ENCODE measurements around the gene DAPK1.

DAPK1 gene

DNA sequence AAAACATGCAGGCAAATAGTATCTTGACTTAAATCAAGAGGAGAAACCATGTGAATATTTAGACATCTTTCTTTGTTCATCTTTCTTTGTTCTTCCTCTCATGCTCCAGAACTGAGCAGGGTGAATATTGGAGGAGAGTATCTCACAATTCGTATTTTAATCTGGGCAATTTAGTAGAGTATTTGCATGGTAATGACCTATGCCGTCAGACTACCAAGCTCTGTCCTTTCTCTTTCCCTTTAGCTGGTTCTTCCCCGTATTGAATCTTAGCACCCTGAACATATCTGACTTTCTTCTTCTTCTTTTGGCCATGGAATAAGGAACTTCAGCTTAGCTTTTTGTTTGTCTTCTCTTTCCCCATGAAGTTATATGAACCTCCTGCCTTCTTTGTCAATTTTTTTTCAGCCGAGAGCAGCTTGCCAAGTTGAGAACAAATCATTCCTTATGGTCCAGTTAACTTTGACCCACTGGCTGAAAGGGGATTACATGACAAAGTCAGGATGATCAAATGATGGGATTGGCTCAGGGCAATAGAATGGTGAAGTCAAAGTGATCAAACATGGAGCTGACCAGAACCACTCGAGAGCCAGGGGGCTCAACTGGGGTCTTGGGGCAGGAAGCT is 95.8 kb downstream of the DAPK1 start:
- no peak for DNase-seq (ENCODE audit: low read depth in 2 of 2)

DNA sequence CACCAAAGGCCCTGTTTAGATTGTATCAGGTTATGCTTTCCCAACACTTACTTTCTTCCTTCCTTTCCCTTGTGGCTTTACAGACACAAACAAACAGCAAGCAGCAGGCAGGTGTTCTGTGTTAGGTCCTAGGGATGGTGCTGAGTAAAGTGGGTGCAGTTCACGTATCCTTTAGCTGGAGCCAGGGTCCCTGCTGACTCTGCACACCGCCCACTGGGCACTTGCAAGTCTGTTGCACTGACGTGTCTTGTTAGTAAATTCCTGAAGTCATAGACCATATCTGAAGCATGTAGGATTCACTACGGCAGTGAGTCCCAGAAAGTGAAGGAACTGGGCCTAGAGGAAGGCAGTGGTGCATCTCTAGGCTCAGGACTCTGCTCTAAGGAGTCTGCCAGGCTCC is 96.5 kb downstream of the DAPK1 start:
- DNase-seq (ENCODE audit: low read depth in 2 of 2) = no peak

DNA sequence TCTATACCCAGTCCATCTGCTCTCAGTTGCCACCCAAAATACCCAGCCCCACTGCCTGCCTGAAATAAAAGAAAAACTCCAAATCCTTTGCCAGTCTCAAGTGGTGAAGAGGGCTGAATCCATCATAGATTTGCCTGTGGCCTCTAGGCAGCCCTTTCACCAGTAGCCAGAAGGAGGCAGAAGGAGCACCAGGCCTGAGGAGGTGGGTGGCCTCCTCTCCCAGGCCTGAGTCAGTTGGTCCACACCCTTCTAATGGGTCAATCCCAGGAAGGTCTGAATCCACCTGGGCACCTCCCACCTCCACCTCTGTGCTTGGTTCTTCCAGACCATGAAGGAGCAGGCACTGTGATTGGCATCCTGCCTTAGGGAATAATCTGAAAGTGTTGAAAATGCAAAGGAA is 97.0 kb downstream of the DAPK1 start:
- no peak for DNase-seq (ENCODE audit: low read depth in 2 of 2)

DNA sequence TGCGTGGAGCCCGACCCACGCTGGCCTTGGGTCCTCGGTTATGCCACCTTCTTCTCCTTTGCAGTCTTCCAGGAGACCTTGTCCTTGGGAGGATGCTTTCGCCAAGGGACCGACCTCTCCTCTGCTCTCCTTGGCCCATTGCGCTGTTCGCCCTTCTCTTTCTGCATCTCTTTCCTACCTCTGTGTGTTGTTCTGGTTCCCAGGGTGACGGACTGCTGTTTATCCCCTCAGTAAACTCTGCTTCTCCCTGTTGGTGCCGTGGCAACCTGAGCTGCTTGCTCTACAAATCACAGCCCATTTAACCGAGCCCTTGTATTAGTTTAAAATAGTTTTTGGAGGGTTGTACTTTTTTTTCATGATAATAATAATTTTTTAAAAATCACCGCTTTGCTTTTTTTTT is 97.9 kb downstream of the DAPK1 start:
- no peak for DNase-seq (ENCODE audit: low read depth in 2 of 2)

DNA sequence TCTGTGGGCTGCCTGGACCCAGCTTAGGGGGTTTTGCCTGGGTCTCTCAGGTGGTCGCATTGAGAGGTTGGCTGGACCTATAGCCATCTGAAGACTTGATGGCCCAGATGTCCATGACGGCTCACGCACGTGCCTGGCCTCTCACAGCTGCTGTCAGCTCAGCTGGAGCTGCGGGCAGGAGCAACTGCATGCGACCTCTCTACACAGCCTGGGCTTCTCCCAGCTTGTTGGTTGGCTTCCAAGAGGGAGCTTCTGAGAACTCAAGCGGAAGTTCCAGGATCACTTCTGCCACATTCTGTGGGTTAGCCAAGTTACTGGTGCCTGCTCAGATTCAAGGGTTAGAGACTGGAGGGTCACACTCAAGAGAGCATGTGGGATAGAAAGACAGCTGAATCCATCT is 99.2 kb downstream of the DAPK1 start:
- DNase-seq (ENCODE audit: low read depth in 2 of 2) = no peak

DNA sequence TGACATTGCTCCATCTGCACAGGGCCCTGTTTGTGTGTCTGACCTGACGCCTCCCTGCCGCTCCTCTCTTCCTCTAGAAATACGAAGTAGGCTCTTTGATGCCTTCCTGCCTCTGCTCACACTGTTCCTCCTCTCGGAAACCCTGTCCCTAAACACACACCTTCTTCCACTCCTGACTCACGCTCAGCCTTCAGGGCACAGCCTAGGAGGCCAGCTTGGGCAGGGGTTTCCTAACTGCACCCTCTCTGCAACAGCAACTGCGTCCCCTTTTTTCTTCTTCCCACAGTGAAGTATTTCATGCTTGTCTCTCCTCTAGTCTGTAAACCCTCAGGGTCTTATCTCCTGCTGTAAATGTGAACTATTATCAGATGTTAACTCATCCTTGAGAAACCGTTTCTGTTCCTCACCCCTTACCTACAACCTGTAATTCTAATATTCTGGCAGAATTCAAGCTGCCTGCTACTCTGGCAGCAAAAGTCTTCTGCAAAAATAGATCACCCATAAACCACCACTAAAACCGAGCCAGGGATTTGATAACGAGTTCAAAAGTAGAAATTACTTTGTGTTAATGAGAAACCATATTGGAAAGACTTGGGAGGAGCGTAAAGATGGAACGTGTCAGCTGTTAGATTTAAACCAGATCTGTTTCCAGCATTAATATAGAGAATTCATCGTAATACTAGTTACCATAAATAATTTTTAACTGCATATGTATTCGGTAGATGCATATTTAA is 100.2 kb downstream of the DAPK1 start:
- DNase-seq (ENCODE audit: low read depth in 2 of 2) = no peak

DNA sequence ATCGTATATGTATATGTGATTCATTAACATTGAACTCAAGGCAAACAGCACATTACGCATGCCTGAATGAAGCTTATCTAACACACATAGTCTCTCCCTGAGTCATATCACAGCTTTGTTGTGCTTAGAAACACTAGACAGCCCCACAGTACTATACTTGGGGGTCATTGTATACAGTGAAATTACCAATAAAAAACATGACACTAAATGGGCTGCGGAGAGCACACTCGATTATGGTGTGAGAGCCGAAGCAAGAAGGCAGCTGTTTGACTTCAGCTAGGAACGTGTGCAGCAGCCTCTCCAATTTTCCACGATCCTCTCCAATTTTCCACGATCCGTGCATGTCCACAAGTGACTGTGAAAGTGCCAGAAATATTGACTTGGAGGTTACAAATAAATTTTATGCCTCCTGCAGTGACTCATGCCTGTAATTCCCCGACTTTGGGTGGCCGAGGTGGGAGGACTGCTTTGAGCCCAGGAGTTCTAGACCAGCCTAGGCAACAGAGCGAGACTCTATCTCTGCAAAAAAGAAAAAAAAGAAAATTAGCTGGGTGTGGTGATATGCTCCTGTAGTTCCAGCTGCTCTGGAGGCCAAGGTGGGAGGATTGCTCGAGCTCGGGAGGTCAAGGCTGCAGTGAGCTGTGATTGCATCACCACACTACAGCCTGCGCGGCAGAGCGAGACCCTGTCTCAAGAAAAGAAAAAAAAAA is 102.4 kb downstream of the DAPK1 start:
- DNase-seq (ENCODE audit: low read depth in 2 of 2) = no peak

DNA sequence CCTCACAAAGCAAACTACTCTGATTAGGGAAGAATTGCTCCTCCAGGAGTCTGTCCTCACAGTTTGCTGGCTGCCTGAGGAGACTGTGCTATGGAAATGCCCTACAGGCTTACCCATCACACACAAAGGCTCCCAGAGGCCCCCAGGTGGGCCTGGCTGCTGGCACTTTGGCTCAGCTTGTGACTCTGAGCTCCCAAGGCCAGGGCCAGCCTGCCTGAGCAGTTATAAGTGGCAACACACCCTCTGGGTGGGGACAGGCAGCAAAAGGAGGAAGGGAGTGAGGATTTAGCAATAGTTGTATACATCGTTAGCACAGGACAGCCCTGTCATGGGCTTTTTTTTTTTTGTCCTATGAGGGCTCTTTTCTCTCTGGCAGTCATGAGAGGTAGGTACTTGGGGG is 103.5 kb downstream of the DAPK1 start:
- no peak for DNase-seq (ENCODE audit: low read depth in 2 of 2)

DNA sequence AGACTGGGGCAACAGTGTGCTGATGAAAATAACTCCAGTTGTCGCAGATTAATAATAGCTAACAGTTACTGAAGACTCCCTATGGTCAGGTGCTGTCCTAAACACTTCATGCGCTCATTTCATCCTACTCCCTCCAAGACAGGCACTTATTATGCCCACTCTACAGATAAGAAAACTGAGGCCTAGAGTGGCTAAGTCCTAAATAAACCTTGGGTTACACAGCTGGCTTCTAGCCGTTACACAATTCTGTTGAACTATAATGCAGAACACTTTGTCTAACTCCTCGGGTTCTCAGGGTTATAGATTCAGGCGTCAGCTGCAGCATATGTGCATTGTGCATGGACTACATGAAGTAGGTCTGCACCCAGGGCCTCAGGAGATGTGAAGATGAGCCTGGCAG is 103.9 kb downstream of the DAPK1 start:
- no peak for DNase-seq (ENCODE audit: low read depth in 2 of 2)

DNA sequence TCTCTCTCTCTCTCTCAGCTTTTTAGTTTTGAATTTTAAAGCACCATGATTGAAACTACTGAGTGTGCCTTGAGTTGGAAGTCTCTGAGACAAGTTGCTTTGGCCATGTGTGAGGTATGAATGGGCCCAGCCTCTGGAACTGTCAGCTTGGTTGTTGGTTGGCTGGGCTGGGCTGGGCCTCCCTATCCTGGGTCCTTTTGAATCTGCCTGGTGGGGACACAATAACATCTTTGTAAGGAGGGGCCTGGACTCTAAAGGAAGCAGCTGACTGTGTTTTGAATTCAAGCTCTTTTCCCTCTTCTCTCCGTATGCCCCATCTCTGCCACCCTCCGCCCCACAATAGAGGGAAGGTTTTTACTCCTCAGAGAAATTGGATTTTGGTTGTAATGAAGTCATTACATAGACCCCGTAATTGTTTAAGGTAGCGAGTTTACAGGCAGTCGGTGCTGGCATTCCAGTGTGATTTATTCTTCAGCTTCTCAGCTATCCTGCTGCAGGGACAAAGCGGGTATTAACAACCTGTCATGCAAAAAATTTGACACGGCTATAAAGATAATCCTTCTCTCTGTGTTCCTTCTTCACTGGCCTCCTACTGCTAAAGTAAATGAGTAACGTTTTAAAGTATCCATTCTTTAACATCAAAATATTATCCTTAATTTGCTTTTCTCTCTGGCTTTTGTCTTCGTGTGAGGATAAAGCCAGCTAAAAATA is 105.4 kb downstream of the DAPK1 start:
- no peak for DNase-seq (ENCODE audit: low read depth in 2 of 2)

DNA sequence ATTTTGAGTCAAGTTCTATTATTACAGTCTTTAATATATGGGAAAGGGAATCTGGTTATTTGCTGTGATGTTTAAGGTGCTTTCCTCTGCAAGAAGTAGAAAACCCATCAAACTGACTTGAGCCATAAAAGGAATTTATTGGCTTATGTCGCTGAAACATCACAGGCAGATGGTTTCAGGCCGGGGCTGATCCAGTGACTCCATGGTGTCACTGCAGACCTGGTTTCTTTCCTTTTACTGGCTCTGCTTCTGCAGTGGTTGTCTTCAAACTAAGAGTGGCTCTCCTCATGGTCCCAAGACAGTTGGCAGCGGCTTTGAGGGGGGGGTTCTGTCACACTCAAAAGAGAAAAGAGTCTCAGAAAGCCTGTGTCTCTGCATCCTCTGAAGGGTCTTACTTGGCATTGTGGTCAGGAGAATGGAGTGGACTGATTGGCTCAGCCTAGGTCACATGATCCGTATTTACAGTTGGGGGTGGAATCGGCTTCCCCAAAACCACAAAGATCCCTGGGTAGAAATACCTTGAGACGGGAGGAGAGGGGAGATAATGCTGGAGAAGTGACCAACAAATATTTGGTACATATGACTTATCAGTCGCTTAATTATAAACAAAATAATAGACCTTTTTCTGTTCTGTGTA is 106.3 kb downstream of the DAPK1 start:
- DNase-seq (ENCODE audit: low read depth in 2 of 2) = no peak

DNA sequence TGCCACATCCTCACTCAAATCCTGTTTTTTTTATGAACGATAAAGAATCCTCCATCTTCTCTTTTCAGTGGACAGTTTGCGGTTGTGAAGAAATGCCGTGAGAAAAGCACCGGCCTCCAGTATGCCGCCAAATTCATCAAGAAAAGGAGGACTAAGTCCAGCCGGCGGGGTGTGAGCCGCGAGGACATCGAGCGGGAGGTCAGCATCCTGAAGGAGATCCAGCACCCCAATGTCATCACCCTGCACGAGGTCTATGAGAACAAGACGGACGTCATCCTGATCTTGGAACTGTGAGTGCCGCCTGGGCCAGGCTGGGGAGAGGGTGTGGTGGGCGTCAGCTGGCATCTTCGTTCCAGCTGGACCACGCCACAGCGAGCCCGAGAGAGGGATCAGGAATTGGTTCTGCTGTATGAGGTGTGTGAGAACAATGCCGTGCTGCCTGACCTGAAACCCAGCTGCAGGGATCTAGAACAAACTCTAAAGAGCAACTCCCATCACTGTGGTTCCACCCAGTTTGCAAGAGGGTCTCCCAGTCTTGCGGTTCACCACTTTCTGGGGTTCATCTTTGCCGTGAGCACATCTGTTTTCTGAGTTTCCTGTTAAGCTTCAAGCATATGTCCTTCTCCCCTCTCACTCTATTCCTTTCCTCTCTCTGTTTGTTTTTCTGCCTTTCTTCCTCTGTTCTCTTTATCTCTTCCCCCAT is 107.4 kb downstream of the DAPK1 start:
- DNase-seq (ENCODE audit: low read depth in 2 of 2) = no peak

DNA sequence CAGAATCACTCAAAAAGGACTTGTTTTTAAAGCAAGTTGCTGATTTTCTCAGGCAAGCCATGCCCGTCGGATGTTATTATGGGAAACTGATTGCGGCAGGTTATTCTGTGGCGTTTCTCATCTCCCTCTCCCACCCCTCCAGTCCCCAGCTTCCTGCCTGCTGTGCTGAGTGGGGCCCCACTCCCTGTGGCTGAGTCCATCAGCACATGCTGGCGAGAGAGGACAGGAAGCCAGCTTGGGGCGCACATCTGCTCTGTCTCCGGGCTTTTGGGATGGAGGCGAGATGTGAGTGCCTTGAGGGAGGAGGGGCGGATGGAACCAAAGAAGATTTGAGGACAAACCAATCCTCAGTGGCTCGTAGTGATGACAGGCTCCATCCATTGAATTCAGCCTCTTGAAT is 108.0 kb downstream of the DAPK1 start:
- DNase-seq (ENCODE audit: low read depth in 2 of 2) = no peak

DNA sequence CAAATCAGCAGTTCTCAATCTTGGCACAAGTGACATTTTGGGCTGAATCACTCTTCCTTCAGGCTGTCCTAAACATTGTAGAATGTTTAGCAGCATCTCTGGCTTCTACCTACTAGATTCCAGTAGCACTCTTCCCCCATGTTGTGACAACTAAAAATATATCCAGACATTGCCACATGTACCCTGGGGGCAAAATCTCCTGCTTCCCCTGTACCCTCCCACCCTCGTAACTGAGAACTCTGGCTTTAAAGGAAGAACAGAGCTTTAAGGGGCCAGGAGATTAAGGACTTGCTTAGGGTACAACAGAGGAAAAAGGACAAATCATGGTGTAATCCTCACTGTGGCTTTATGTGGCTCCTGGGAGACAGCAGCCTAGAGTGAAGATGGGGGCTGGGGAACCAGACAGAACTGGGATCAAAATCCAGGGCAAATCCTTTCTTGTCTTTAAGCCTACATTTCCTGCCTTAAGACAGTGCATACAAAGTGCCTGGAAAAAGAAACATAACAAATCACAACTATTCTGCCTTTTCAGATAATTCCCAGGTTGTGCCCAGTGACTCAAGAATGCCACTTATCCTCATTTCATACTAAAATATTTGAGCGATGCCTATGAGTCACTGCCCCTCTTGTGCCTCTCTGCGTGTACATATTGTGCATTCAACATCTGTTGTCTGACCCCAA is 109.3 kb downstream of the DAPK1 start:
- no peak for DNase-seq (ENCODE audit: low read depth in 2 of 2)

DNA sequence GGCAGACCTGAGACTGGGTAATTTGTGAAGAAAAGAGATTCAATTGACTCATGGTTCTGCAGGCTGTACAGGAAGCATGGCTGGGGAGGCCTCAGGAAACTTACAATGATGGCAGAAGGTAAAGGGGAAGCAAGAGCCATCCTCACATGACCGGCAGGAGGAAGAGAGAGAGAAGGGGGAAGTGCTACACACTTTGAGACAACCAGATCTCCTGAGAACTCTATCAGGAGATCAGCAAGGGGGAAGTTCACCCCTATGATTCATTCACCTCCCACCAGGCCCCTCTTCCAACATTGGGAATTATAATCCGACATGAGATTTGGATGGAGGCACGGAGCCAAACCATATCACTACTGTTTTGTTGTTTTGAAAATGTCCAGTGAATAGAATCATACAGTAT is 110.2 kb downstream of the DAPK1 start:
- no peak for DNase-seq (ENCODE audit: low read depth in 2 of 2)

DNA sequence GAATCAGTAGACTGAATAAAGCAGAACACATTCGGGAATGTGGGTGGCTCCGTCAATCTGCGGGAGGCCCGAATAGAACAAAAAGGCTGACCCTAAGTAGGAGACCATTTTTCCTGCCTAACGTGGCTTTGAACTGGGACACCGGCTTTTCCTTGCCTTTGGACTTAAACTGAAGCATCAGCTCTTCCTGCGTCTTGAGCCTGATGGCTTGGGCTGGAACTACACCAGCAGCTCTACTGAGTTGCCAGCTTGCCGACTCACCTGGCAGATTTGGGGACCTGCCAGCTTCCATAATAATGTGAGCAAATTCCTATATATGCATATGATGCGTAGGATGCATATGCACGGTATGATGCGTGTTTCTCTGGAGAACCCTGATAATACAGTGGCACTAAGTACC is 111.3 kb downstream of the DAPK1 start:
- DNase-seq (ENCODE audit: low read depth in 2 of 2) = no peak

DNA sequence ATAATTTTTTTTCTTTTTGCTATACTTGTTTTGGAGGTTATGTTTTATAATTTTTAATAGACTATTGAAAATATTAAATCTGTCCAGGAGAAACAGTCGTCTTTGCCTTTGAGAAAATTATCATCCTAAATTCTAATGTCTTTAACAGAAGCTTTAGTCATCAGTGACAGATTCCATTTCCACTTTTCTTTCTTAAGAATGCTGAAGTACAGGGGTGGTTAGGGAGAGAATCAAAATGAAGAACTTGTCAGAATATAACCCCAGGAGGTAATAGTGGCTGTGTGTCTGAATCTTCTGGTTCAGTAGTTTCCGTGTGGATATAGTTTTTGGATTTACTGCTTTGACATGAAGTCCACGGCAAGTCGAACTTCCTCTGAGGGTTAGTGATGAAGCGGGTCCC is 111.8 kb downstream of the DAPK1 start:
- DNase-seq (ENCODE audit: low read depth in 2 of 2) = no peak

DNA sequence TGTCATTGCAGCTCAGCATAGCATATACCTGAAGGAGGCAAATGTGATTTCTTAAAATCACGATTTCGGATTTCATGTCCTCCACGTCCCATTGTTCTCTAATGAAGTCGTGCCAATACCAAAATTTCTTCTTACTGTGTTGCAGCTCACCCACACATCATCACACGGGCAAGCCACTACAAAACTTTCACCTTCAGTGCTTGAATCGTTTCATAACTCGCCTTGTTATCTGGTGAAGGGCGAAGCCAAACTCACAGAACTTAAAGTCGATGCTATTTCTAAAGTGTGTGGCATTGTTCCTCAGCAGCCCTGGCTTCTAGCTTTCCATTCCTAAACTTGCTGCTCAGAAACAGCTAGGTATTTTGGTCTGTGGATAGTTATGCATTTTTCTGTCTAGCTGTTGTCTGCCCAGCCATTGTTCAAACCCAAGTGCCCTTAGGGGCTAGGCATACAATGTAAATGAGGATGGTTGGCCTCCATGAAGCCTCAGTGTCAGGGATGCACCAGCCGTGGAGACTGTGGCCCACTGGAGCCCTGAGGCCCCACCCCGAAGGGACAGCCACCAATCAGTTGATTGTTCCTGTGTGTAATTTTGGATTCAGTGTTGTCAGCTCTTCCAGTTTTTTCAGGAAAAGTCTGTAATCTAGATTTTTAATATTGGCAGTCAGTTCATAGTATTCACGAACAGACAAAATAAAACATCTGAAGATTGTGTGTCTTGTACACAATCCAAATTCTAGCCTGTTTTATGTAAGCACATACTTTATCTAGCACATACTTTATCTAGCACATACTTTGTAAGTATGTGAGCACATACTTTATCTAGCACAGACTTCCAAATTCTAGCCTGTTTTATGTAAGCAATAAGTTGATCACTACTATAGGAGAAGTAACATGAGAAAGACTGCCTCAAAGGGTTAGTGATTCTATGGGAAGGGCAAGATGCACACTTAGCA is 112.8 kb downstream of the DAPK1 start:
- DNase-seq (ENCODE audit: low read depth in 2 of 2) = no peak

DNA sequence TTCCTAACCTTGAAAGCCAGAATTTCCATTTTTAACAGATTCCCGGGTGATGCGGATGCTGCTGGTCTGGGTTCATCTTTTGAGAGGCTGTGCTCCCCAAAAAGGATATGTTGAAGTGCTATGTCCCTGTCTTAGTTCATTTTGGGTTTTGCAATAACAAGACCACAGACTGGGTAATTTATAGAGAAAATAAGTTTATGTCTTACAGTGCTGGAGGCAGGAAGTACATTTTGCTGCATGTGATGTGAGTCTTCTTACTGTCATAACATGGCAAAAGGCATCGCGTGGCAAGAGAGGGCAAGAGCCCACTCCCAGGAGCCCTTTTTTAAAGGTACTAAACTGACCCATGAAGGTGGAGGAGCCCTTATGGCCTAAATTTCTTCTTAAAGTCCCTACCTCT is 114.1 kb downstream of the DAPK1 start:
- DNase-seq (ENCODE audit: low read depth in 2 of 2) = no peak

DNA sequence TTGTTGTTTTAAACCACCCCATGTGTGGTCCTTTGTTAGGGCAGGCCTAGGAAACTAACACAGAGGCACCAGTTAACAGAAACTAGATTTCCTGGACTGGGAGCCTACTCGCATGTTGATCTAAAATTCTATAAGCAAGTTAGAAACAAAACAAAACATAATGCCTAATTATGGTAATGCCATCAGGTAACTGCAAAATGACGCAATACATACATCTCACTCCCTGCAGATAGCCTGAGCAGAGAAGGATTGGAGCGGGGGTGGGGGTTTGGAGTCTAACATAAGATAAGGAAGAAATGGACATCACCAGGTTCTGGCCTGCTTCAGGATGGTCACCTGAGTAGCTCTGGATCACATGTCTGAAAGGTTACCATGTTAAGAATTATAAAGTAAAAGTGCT is 114.9 kb downstream of the DAPK1 start:
- DNase-seq (ENCODE audit: low read depth in 2 of 2) = no peak
